Adrenal gland (tissue), 12 donors: ENCODE data around the gene HSD3B2. TPM values are rescaled to one million over a fixed set of nuclear protein-coding genes. Genes with fewer than 3 reads are reported as not detected.

Experiments
- DNase-seq, 7 donors: peaks; one replicate each; pipeline ENCODE4 v3.0.0-alpha.2; 2019 to 2020
- H3K27ac ChIP-seq, 5 donors: fragments of 200-600 bp; sonication (generic) in 4 of 5; 1 replicate in 3 of 5; 2 replicates in 2 of 5; pipeline versions ENCODE4 v1.5.1 to v1.8.0; 2016 to 2020; ENCODE audit warnings: mild to moderate bottlenecking in 1 of 5
- H3K27me3 ChIP-seq: fragments of 200-600 bp; 2 replicates; pipeline ENCODE4 v1.8.0; 2021
- H3K36me3 ChIP-seq, 2 donors: fragments of 200-600 bp; replicated peaks in 1 of 2; 1 replicate in 1 of 2; 2 replicates in 1 of 2; pipeline versions ENCODE4 v1.5.1 to v1.8.0; 2018 to 2022
- H3K4me1 ChIP-seq, 2 donors: fragments of 200-600 bp; replicated peaks in 1 of 2; 1 replicate in 1 of 2; 2 replicates in 1 of 2; pipeline versions ENCODE4 v1.5.1 to v1.8.0; 2018 to 2021
- H3K4me3 ChIP-seq, 4 donors: fragments of 200-600 bp; sonication (generic) in 3 of 4; one replicate each; pipeline ENCODE4 v1.5.1; 2016 to 2018
- H3K9me3 ChIP-seq, 3 donors: fragments of 200-600 bp; sonication (generic) in 1 of 3; replicated peaks in 1 of 3; 1 replicate in 2 of 3; 2 replicates in 1 of 3; pipeline versions ENCODE4 v1.5.1 to v1.8.0; 2016 to 2021
- POLR2A ChIP-seq, 2 donors: fragments of 450-650 bp; IDR thresholded peaks; one replicate each; pipeline ENCODE4 v1.6.1; 2017; ENCODE audit warnings: antibody characterized with exemption in 2 of 2, mild to moderate bottlenecking in 2 of 2, moderate library complexity in 1 of 2
- WGBS, 4 donors: extraction: QIAGEN DNeasy Blood & Tissue Kit in 2 of 4; methylation state at CpG; one replicate each; pipeline versions ENCODE4 v1.1.5 to v1.1.7; 2013 to 2017; 5-methylcytosine and 5-hydroxymethylcytosine counted together
- intact Hi-C, 2 donors: fragments of 100-400 bp; cut with DNase I; formaldehyde crosslinking; loops; one replicate each; pipeline versions ENCODE4 v1.14.1 to v1.15.0; 2022 to 2023
- polyA plus RNA-seq, 3 donors: library from polyadenylated mRNA; stranded (reverse); fragments of 200-250 nt in 2 of 3; fragments of 350-450 nt in 1 of 3; fragmentation: Illumina TruSeq in 1 of 3; extraction: RNeasy Lipid Tissue Mini Kit (QIAGEN cat#74804) in 1 of 3; gene quantifications; one replicate each; pipeline ENCODE4 v1.2.3, GENCODE V29; 2013 to 2014
- total RNA-seq, 9 donors: library from RNA; depleted of rRNA in 4 of 9; stranded (reverse); fragments of >200 nt in 4 of 9; fragments of 120-200 nt in 1 of 9; fragmentation: NEBNext Ultra II Directional in 1 of 9; extraction: Animal tissue kit (Norgen Biotek cat#: 25700) in 1 of 9; gene quantifications; one replicate each; pipeline versions ENCODE4 v1.1.0 to v1.2.4, GENCODE V29; 2013 to 2023
- TF ChIP-seq, protein P1 (sequence below), 6 experiments: fragments of 450-650 bp in 4 of 6; fragments of 200-600 bp in 2 of 6; sonication (generic) in 1 of 6; IDR thresholded peaks; 1 replicate in 5 of 6; 2 replicates in 1 of 6; pipeline versions ENCODE4 v1.5.1 to v1.8.0; 2016 to 2021; ENCODE audit warnings: antibody characterized with exemption in 6 of 6, mild to moderate bottlenecking in 2 of 6, moderate library complexity in 1 of 6
- donor health status: healthy with polysubstance abuse.
- donor health status: Bipolar disorder and iron deficiency.
- donor health status: DM: yes; HTN: yes; CAD: no.
- donor health status: DM: no; HTN: no; CAD: no.
- donor health status: DM: no; HTN: no; CAD: no.
- donor health status: DM: yes; HTN: yes; CAD: no.

HSD3B2 gene
- total and polyA plus RNA-seq, 12 donors, result 6.7 to 14,693 (median 1,985) TPM

DNA sequence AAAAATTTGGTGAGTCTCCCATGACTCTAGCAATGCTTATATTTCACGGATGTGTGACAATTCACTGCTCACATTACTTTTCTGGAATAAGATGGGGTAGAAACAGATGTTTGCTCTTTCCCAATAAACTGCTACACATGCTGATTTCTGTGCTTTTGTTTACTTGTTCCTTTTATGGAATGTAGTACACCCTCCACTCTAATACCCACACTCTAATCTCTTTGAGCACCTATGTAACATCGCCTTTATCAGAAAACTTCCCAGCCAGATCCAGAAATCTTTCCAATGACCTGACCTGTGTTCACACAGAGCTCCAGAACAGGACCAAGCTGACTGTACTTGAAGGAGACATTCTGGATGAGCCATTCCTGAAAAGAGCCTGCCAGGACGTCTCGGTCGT, 4.2 kb downstream of the HSD3B2 start:
- WGBS, 4 donors, result 53 to 58% (median 54%) methylated on average over 5 of the region's 5 CpGs
- peak overlapping the region in 4 of 5 donors; percentile 9 to 64 (median 41) for H3K27ac ChIP-seq
- no peak for DNase-seq
- H3K36me3 ChIP-seq, result peaks cover 0 to 9% of the 10 kb centered on the region in 2 donors
- intact Hi-C loops, result no loop called here
- peak overlapping the region in 1 of 4 donors; percentile 9 for H3K4me3 ChIP-seq
- H3K4me1 ChIP-seq, result peaks cover 4 to 12% of the 10 kb centered on the region in 2 donors
- no peaks in the 10 kb centered on the region for H3K27me3 ChIP-seq
- TF ChIP-seq, protein P1, sequence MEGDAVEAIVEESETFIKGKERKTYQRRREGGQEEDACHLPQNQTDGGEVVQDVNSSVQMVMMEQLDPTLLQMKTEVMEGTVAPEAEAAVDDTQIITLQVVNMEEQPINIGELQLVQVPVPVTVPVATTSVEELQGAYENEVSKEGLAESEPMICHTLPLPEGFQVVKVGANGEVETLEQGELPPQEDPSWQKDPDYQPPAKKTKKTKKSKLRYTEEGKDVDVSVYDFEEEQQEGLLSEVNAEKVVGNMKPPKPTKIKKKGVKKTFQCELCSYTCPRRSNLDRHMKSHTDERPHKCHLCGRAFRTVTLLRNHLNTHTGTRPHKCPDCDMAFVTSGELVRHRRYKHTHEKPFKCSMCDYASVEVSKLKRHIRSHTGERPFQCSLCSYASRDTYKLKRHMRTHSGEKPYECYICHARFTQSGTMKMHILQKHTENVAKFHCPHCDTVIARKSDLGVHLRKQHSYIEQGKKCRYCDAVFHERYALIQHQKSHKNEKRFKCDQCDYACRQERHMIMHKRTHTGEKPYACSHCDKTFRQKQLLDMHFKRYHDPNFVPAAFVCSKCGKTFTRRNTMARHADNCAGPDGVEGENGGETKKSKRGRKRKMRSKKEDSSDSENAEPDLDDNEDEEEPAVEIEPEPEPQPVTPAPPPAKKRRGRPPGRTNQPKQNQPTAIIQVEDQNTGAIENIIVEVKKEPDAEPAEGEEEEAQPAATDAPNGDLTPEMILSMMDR (IDR thresholded peaks at IDR 0.05), result no peak
- TF ChIP-seq POLR2A (IDR thresholded peaks at IDR 0.05), result peak in 1 of 2 donors; percentile 12
- H3K9me3 ChIP-seq, result no peaks in the 10 kb centered on the region

DNA sequence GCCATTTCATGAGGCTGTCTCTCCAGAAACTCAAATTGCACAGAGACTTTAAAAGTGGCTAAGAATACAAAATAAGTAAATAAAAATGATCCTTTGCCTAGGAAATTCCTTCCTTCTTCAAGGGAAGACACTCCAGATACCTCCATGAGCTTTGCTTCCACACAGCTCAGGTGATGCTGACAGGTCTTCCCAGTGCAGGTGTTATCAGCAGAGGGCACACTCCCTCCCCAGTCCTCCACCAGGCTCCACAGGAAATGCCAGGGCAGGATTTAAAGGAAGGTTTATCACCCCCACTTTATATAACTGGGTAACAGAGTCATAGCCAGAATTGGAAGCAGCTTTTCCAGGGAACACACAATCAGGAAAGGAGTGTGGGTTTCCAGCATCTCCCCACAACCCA, 5.7 kb downstream of the HSD3B2 start:
- no peak for DNase-seq
- TF ChIP-seq POLR2A (IDR thresholded peaks at IDR 0.05), result no peak
- Histone ChIP-seq H3K27me3 (no peaks in the 10 kb centered on the region), H3K4me1 (peaks cover 4 to 5% of the 10 kb centered on the region in 2 donors), H3K9me3 (no peaks in the 10 kb centered on the region), H3K36me3 (peaks cover 0 to 9% of the 10 kb centered on the region in 2 donors), H3K27ac (peak overlapping the region in 2 of 5 donors; percentile 45 to 54), H3K4me3 (no peak overlapping the region)
- intact Hi-C loops, result no loop called here

DNA sequence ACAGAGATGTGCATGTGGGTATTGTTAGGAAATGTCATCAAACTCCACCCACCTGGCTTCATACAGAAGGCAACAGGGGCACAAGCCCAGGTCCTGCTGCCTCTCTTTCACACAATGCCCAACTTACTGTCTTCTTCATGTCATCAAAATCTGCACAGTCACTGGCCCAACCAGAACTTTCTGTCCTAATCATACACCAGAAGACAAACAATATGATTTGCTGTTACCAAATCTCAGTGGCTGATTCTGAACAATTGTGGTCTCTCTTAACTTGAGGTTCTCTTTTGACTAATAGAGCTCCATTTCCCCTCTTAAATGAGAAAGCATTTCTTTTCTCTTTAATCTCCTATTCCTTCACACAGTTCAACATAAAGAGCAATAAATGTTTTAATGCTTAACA, 7.7 kb downstream of the HSD3B2 start:
- intact Hi-C loops, result no loop called here
- H3K27ac ChIP-seq, result peak overlapping the region in 4 of 5 donors; percentile 13 to 77 (median 42)
- peaks cover 0 to 9% of the 10 kb centered on the region in 2 donors for H3K36me3 ChIP-seq
- no peak overlapping the region for H3K4me3 ChIP-seq
- peaks cover 0 to 5% of the 10 kb centered on the region in 2 donors for H3K4me1 ChIP-seq
- H3K27me3 ChIP-seq, result no peaks in the 10 kb centered on the region
- DNase-seq, result peak in 1 of 7 donors; percentile 32
- no peaks in the 10 kb centered on the region for H3K9me3 ChIP-seq
- TF ChIP-seq, protein P1 (IDR thresholded peaks at IDR 0.05), result no peak
- no peak for TF ChIP-seq POLR2A (IDR thresholded peaks at IDR 0.05)

DNA sequence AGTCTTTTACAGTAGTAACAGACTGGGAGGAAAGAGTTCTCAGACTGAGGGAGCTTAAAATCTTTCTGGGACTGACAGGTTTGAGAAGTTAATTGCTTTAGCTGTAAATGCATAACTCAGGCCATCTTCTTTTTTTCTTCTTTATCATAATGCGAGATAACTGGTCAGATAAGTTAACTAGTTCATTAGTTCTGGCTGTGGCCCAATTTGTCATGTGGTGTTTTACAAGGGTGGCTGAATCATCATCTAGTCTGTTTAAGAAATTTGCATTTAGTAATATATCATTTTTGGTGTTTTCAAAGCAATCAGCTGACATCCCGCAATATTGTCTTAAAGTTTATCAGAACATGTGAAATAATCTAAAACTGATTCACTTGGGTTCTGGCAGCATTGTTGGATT, 14.0 kb downstream of the HSD3B2 start:
- WGBS, 4 donors, result 57 to 61% (median 60%) methylated on average over 2 of the region's 2 CpGs
- Histone ChIP-seq H3K4me1 (peaks cover 0 to 25% of the 10 kb centered on the region in 2 donors), H3K9me3 (no peaks in the 10 kb centered on the region), H3K27me3 (no peaks in the 10 kb centered on the region), H3K4me3 (no peak overlapping the region), H3K27ac (peak overlapping the region in 4 of 5 donors; percentile 6 to 59 (median 12)), H3K36me3 (no peaks in the 10 kb centered on the region)
- TF ChIP-seq POLR2A (IDR thresholded peaks at IDR 0.05), result no peak
- TF ChIP-seq, protein P1 (IDR thresholded peaks at IDR 0.05), result no peak
- intact Hi-C loops, result no loop called here
- DNase-seq, result no peak

DNA sequence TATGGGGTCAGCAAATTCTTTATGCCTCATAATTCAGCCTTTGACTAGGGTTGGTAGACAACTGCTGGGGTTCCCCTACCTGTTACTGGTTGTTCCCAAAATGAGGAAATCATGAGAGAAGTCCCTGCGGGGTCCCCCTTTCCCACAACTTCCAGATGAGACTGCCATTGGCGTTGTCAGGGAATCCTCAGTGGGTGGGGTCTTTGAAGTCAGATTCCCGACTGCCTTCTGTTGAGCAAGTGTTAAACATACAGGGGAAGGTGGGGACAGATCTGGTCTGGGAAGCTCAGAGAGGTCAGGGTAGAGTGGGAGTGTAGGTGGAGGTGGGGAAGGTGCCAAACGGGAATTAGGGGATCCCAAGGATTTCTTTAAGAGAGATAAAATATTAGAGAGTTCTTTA, 14.7 kb downstream of the HSD3B2 start:
- 60 to 77% (median 69%) methylated on average over 4 of the region's 4 CpGs for WGBS, 4 donors

More for the DNA sequence above, 14.7 kb downstream of the HSD3B2 start:
- peaks cover 0 to 25% of the 10 kb centered on the region in 2 donors for H3K4me1 ChIP-seq
- intact Hi-C loops, result no loop called here
- H3K36me3 ChIP-seq, result no peaks in the 10 kb centered on the region
- no peaks in the 10 kb centered on the region for H3K27me3 ChIP-seq
- no peak for TF ChIP-seq POLR2A (IDR thresholded peaks at IDR 0.05)
- TF ChIP-seq, protein P1 (IDR thresholded peaks at IDR 0.05), result no peak
- peak overlapping the region; percentile 4 to 59 (median 11) for H3K27ac ChIP-seq
- no peak for DNase-seq
- no peak overlapping the region for H3K4me3 ChIP-seq
- H3K9me3 ChIP-seq, result no peaks in the 10 kb centered on the region
